Renal pelvis (tissue), 12 donors: ENCODE measurements around the gene TMEM168. TPM values are rescaled to one million over a fixed set of nuclear protein-coding genes. Genes with fewer than 3 reads are reported as not detected.
"Not testable (repeated sequence)": the region's sequence is repeated elsewhere in the genome, so short reads cannot be mapped to it uniquely, and the experiment has no call there.

ENCODE experiments used
- DNase-seq: peaks from one replicate; pipeline ENCODE4 v3.0.0-alpha.2; 2013
- long read RNA-seq, 16 experiments: transcript quantifications; one replicate each; lab custom pipeline, GENCODE V29; 2026
- polyA plus RNA-seq, 3 donors: library from polyadenylated mRNA; unstranded; fragments of 120-200 nt; gene quantifications; one replicate each; pipeline ENCODE4 v1.2.1, GENCODE V29; 2013; ENCODE audit not compliant: insufficient read length in 3 of 3

The TMEM168 gene
- polyA plus RNA-seq = 10 to 100 TPM; 40.0 to 51.2 (median 47.1) TPM
- long read RNA-seq, donor 1, full-length matches to known transcripts = 10 of 10 reads
- long read RNA-seq, donor 1, partial matches to known transcripts = 0 of 10 reads
- long read RNA-seq, donor 1, other reads (novel, unspliced or antisense) = 0 of 10 reads
- long read RNA-seq, donor 2, full-length matches to known transcripts = 10 of 10 reads
- long read RNA-seq, donor 2, partial matches to known transcripts = 0 of 10 reads
- long read RNA-seq, donor 2, other reads (novel, unspliced or antisense) = 0 of 10 reads
- long read RNA-seq, donor 3, full-length matches to known transcripts = 9 of 9 reads
- long read RNA-seq, donor 3, partial matches to known transcripts = 0 of 9 reads
- long read RNA-seq, donor 3, other reads (novel, unspliced or antisense) = 0 of 9 reads
- long read RNA-seq, donor 4, full-length matches to known transcripts = 6 of 6 reads
- long read RNA-seq, donor 4, partial matches to known transcripts = 0 of 6 reads
- long read RNA-seq, donor 4, other reads (novel, unspliced or antisense) = 0 of 6 reads
- long read RNA-seq, donor 5, full-length matches to known transcripts = 4 of 4 reads
- long read RNA-seq, donor 5, partial matches to known transcripts = 0 of 4 reads
- long read RNA-seq, donor 5, other reads (novel, unspliced or antisense) = 0 of 4 reads
- long read RNA-seq, donor 6, full-length matches to known transcripts = 6 of 6 reads
- long read RNA-seq, donor 6, partial matches to known transcripts = 0 of 6 reads
- long read RNA-seq, donor 6, other reads (novel, unspliced or antisense) = 0 of 6 reads
- long read RNA-seq, donor 7, full-length matches to known transcripts = 8 of 8 reads
- long read RNA-seq, donor 7, partial matches to known transcripts = 0 of 8 reads
- long read RNA-seq, donor 7, other reads (novel, unspliced or antisense) = 0 of 8 reads
- long read RNA-seq, donor 8, full-length matches to known transcripts = 2 of 2 reads
- long read RNA-seq, donor 8, partial matches to known transcripts = 0 of 2 reads
- long read RNA-seq, donor 8, other reads (novel, unspliced or antisense) = 0 of 2 reads
- long read RNA-seq, donor 9, full-length matches to known transcripts = 8 of 14 reads
- long read RNA-seq, donor 9, partial matches to known transcripts = 6 of 14 reads
- long read RNA-seq, donor 9, other reads (novel, unspliced or antisense) = 0 of 14 reads
- long read RNA-seq, donor 10, full-length matches to known transcripts = 4 of 16 reads
- long read RNA-seq, donor 10, partial matches to known transcripts = 12 of 16 reads
- long read RNA-seq, donor 10, other reads (novel, unspliced or antisense) = 0 of 16 reads
- long read RNA-seq, donor 11, full-length matches to known transcripts = 6 of 6 reads
- long read RNA-seq, donor 11, partial matches to known transcripts = 0 of 6 reads
- long read RNA-seq, donor 11, other reads (novel, unspliced or antisense) = 0 of 6 reads
- long read RNA-seq, donor 12, full-length matches to known transcripts = 11 of 18 reads
- long read RNA-seq, donor 12, partial matches to known transcripts = 7 of 18 reads
- long read RNA-seq, donor 12, other reads (novel, unspliced or antisense) = 0 of 18 reads
- long read RNA-seq, donor 13, full-length matches to known transcripts = 1 of 1 reads
- long read RNA-seq, donor 13, partial matches to known transcripts = 0 of 1 reads
- long read RNA-seq, donor 13, other reads (novel, unspliced or antisense) = 0 of 1 reads
- long read RNA-seq, donor 14, full-length matches to known transcripts = 12 of 12 reads
- long read RNA-seq, donor 14, partial matches to known transcripts = 0 of 12 reads
- long read RNA-seq, donor 14, other reads (novel, unspliced or antisense) = 0 of 12 reads
- long read RNA-seq, donor 15, full-length matches to known transcripts = 11 of 11 reads
- long read RNA-seq, donor 15, partial matches to known transcripts = 0 of 11 reads
- long read RNA-seq, donor 15, other reads (novel, unspliced or antisense) = 0 of 11 reads
- long read RNA-seq, donor 16, full-length matches to known transcripts = 9 of 9 reads
- long read RNA-seq, donor 16, partial matches to known transcripts = 0 of 9 reads
- long read RNA-seq, donor 16, other reads (novel, unspliced or antisense) = 0 of 9 reads

- DNase-seq = peak; percentile 76
These were observed at the start of gene TMEM168 for GRCh38 chr7:112789817-112790585. TSS of gene TMEM168 (minus strand) at chr7:112790393. CDS start at chr7:112784825, 5,568 bp downstream.

- DNase-seq = not testable (repeated sequence)
These were observed 45.7 kb upstream of the TMEM168 start for GRCh38 chr7:112835928-112836327.

GRCh38 chr7:112833082-112833481 lies 42.9 kb upstream of the TMEM168 start:
- no peak for DNase-seq

GRCh38 chr7:112830769-112831168 lies 40.6 kb upstream of the TMEM168 start:
- no peak for DNase-seq

GRCh38 chr7:112828696-112829095 lies 38.5 kb upstream of the TMEM168 start:
- DNase-seq = no peak

GRCh38 chr7:112821345-112821744 lies 31.2 kb upstream of the TMEM168 start:
- DNase-seq = no peak

GRCh38 chr7:112819536-112819935 lies 29.3 kb upstream of the TMEM168 start:
- DNase-seq = peak; percentile 12

- DNase-seq = no peak
These were observed 16.0 kb upstream of the TMEM168 start for GRCh38 chr7:112806156-112806555.

- DNase-seq = no peak
These were observed 12.2 kb upstream of the TMEM168 start for GRCh38 chr7:112802406-112802805.

- no peak for DNase-seq
These were observed 10.3 kb upstream of the TMEM168 start for GRCh38 chr7:112800486-112800885.

- no peak for DNase-seq
These were observed 9.4 kb upstream of the TMEM168 start for GRCh38 chr7:112799448-112800120.

- DNase-seq = peak; percentile 19
These were observed 8.3 kb upstream of the TMEM168 start for GRCh38 chr7:112798274-112799159.

- not testable (repeated sequence) for DNase-seq
These were observed 6.4 kb upstream of the TMEM168 start for GRCh38 chr7:112796552-112796951.

- no peak for DNase-seq
These were observed 2.2 kb upstream of the TMEM168 start for GRCh38 chr7:112792441-112792840.

GRCh38 chr7:112791465-112792168 lies 1.4 kb upstream of the TMEM168 start:
- no peak for DNase-seq

GRCh38 chr7:112790586-112791003 lies 402 bp upstream of the TMEM168 start:
- no peak for DNase-seq

GRCh38 chr7:112789453-112789816 lies 758 bp downstream of the TMEM168 start:
- DNase-seq = no peak
